A549 treated with CpdA at 1 μM for 4 hours (cell line): Measurements from ENCODE around the gene UCMA. TPM values are rescaled to one million over a fixed set of nuclear protein-coding genes. Genes with fewer than 3 reads are reported as not detected.

Experiments
- total RNA-seq: library from RNA; stranded (reverse); fragments of 200-300 nt; extraction: Qiagen RNA extraction; gene quantifications from 5 replicates; pipeline ENCODE4 v1.2.3, GENCODE V29; 2022; ENCODE audit warnings: low read depth

The UCMA gene, protein sequence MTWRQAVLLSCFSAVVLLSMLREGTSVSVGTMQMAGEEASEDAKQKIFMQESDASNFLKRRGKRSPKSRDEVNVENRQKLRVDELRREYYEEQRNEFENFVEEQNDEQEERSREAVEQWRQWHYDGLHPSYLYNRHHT
- not detected in 5 replicates for total RNA-seq

GRCh38 chr10:13234172-13234571, at the start of gene UCMA:
Gene UCMA (minus strand): TSS chr10:13234374. CDS start chr10:13234258, 116 bp downstream.

Other genes with a start within 250 kb of the UCMA start
- 0.57 to 0.94 TPM (median 0.89 TPM) in 5 replicates for gene CCDC3, start 232.7 kb downstream of the UCMA start, total RNA-seq
- gene OPTN, start 134.2 kb downstream of the UCMA start, total RNA-seq, result 51.3 to 64.3 TPM (median 55.8 TPM) in 5 replicates
- gene MCM10, start 72.8 kb downstream of the UCMA start, total RNA-seq, result 21.6 to 30.8 TPM (median 23.2 TPM) in 5 replicates
- gene PHYH, start 65.7 kb upstream of the UCMA start, total RNA-seq, result 28.8 to 38.7 TPM (median 31.2 TPM) in 5 replicates
- gene SEPHS1, start 113.9 kb upstream of the UCMA start, total RNA-seq, result 66.2 to 89.7 TPM (median 69.5 TPM) in 5 replicates